ENCODE results near the gene HOXD10.

The HOXD10 gene

DNA sequence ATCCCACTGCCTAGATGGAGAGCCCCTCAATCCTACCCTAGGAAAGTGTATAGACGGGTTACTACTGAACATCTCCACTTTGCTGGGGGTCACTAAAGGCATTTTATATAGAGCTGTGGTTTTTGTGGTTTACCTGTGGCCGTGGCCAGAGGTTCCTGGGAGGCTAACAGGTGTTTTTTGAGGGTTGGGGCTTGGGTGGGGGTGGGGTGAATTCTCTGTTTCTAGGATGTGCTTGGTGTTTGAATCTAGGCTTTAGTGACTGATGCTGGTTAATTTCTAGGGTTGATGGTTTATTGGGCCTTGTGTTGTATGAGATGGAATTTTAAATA is 20.6 kb downstream of the HOXD10 start:
- FAIRE-seq = no peak

DNA sequence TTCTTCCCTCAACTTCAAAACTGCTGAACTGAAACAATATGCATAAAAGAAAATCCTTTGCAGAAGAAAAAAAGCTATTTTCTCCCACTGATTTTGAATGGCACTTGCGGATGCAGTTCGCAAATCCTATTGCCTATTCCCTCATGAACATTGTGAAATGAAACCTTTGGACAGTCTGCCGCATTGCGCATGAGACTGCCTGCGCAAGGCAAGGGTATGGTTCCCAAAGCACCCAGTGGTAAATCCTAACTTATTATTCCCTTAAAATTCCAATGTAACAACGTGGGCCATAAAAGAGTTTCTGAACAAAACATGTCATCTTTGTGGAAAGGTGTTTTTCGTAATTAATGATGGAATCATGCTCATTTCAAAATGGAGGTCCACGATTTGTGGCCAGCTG is 21.3 kb downstream of the HOXD10 start:
- FAIRE-seq = no peak

DNA sequence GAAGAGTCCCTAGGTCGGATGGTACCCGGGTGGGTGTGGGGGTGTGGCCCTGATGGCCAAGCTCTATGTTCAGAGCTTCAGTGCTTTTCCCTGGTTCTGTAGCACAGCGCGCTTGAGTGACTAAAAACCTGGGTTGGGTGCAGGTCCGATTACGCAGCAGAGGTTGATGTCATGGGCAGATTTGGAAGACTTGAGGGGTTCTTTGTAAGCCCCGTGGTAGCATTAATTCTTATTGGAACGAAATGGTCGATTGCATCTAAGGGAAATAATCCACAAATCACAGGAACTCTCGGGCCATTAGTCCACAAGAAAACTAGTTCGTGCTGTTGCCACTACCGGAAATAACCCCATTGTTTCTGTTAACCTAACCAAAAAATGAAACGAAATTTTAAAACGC is 21.9 kb downstream of the HOXD10 start:
- no peak for FAIRE-seq

DNA sequence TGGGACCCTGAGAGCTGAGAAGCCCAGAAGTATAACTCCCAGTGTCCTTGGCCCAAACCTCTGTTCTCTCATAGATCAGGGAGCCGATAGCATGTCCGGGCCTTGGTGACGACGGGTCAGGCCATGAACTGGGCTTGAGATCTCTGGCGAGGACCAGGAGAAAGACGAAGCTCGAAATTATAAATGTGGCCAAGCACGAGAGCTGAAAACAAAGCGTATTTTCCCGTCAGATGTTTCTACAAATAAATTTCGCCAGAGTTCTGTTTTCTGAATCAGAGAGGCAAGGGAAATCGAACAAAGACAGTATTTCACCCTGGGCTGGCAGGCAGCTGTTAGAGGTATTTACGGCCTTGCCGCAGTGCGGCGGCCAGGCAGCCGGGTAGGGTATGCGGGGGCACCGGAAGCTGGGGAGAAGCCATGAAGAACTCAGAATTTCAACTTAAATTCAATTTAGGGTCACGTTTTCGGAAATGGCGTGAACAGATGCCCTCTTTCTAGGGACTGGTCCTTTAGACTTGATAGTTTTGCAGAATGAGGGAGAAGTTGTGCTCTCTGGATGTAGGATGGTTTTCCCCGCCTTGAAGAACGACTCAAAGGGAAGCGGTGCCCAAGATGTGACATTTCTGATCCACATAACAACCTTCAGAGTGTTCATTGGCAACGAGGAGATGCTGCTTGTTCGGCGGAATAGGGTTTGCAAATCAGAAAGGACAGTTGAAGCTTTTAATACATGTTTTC is 22.5 kb downstream of the HOXD10 start:
- FAIRE-seq = no peak

DNA sequence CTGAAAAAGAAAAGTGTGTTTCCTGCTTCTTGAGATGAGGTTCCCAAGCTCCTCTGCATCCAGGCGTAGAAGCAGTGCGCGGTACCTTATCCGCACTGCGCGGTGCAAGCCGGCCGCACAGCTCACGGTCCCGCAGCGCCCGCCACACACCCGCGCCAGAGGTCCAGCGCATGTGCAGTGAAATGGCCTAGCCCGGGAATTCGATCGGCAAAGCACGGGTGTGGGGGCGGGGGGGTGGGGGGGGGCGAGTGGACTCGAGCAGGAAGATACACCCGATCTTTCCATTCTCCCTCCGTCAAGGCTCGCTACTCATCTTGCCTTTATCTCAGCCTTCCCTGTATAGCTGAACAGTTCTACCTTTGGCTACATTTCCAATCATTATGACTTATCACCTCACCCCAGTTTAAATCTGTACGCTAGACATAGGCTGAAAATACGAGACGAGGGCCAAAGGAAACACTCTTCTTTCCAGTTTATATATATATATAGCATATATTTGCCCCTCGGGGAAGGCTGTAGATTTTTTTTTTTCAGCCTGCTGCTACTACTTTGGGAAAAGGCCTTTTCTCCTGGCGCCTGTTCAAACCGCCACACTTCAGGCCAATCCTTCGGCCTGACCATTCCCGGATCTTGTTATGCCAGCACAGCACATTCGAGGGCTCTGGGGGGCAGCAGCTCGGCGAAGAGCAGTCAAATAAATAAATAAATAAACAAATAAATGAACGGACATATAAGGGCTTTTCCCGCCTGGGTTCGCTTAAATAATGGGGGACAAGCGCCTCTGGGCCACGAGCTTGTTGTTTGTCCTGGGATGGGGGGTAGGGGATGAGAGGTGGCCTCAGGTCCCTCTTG is 23.3 kb downstream of the HOXD10 start:
- no peak for FAIRE-seq

DNA sequence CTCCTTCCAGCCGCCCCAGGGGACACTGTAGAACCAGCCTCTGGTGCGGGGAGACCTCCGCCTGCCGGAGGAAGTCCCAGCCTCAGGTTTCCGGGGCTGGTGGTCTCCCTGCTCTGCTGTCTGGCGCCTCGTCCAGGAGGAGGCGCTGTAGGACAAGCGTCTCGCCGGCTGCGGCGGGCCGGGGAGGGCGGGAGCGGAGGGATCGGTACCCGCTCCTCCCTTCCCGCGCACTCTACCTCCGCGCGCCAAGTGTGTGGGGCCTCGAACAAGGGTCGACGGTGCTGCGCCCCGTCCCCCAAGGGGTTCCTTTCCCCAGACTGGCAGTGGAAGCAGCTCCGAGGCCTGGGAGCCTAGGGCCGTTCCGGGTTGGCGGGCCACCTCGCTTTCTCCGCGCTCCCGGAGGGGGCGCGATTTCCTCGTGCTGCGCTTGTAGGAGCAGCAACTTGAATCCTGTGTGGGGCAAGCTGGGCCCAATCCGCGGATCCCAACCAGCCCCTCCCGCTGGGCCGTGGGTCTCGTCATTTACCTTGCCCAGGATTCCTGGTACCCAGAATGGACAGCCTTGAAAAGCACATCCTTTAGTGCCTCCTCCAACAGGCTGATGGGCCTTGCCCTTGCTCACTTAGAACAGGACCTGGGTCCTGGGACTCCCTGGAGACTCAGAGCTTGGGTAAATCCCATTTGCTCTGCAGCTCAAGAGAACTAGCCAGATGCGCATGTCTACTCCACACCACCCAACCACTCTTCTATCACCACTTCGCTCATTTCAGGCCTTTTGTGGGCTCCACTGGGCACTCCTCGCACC is 24.1 kb downstream of the HOXD10 start:
- no peak for FAIRE-seq

DNA sequence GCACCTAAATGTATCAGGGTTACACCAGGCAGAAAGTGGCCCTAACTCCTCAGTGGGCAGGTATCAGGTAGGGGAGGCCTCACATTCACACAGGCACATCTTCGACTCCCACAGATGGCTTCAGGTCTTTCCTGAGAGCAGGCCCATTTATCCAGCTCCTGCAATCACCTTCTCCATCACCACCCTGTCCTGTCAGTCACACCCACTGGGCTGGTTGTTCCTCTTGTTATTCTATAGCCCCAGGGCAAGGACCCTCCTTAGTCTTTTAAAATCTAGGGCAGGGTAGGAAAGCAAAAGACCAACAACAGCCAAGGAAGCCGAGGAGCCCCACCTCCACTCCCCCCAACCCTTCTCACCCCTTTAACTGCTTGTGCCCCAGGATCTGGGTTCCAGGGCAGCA is 25.7 kb downstream of the HOXD10 start:
- FAIRE-seq = no peak

DNA sequence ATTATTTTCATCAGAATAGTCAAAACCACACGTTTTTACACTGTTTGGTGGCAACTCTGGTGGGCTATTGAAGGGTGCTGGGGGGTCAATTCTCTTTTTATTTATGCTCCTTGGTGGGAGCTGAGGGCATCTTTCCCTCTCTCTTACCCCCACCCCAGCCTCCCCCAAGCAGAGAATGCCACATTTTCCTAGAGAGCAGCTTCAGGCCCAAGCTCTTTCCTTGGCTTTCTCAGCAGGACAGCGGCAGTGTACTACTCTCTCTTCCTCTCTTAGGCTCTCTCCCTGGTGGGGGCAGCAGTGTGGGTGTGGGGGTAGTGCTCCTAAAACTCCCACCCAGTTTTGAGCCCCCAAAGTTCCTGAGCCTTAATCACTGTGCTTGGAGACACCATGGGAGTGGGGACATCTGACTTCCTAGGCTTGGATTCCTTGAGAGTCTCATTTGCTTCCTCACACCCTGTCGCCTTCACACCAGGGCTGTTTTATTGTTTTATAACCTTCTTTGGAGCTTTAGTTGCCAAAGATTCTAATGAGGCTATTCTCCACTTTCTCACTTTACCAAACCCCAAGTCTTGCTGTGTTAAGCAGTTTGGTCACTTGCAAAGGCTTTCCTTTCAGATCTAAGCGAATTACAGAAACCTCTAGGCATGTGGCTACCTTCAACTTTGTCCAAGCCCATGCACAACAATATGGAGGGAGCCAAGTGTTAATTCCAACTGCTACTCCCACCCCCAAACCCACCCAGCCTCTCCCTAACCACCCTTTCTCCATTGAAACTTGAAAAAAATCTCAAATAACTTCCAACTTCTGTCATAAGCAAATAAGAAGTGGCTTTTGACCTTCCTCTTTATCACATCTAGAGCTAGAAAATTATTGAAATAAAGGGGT is 28.7 kb downstream of the HOXD10 start:
- no peak for FAIRE-seq

DNA sequence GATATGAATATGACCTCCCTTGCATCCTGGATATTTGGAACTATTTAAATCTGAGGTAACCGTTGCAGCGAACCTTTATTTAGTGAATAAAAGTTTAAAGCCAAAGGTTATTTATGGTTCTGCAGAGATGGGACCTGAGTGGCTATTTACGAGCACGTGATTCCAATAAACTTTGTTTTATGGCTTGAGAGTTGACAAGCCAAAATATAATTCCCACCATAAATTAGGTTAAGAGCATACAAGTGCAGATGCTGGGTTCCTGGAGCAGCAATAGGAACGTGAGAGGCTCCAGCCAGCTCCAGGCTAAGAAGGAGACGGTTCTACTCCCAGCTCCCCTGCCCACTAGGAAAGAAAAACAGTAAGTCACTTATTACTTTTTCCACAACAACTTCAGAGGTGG is 29.5 kb downstream of the HOXD10 start:
- no peak for FAIRE-seq

DNA sequence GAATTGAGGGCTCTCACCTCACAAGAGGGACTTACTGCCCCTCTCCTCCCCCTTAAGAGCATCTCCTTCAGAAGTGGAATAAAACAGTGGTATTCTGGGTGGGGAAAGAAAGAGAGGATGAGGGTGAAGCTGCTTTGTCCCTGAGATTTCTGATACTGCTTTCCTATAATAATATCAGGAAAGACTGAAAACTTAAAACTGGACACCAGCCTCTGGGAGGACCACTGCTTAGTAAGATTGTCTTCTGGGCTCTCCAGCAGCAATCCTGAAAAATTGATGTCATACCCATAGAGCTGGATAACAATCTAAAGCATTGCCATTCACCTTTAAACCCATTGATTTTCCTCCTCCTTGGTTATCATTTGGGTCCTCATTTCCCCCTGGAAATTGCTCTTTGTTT is 30.1 kb downstream of the HOXD10 start:
- no peak for FAIRE-seq

DNA sequence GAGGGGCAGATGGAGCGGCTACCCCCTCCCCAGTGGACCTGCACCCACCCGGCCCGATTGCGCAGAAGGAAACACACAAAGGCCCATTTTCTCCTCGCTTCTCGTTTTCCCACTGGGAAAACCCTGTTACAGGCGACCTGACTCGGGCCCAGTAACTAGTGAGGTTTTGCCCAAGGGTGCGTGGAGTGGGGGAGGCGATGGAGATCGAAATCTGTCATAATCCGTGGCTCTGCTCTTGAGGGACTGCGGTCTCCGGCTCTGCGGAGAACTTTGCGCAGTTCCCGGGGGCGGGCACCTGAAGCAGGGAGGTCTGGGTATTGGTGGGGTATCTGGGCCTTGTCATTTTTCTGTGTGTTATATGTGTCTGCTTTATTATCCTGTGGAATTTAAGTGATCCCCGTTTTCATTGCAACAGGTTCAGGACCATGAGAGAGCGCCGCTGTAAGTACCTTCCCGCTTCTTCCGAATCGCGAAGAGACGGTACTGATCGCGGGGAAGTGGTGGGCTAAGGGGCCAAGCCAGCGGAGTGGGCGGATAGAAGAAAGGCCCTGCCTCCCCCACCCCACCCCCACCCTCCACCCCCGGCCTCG is 30.7 kb downstream of the HOXD10 start:
- FAIRE-seq = no peak

DNA sequence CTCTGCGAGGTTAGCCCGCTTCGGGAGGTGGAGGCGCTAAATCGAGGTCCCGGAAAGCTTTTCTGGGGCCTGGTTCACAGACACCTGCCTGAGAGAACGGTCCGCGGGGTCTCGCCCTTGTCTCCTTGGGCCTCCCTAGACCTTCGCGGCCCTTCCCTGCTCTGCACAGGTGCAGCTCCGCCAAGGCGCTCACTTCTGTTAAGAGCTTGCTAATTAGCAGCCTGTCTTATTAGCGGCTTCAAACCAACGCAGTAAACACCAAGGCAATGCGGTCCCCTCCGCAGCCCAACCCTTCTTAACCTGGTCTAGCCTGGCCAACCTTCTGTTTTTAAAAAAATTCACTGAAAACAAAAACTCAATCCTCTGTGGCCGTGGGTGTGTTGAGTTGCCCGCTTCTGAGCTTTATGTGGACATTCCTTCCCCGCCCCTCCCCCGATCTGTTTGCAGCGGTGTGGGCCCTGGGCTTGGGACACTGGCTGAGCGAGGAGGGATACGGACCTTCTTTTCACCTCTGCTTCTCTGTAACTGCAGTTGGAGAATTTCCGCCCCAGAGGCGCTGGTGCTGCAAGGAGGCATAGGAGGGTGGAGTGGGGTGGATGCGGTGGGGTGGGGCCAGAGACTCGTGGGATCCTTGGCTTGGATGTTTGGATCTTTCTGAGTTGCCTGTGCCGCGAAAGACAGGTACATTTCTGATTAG is 31.4 kb downstream of the HOXD10 start:
- no peak for FAIRE-seq

DNA sequence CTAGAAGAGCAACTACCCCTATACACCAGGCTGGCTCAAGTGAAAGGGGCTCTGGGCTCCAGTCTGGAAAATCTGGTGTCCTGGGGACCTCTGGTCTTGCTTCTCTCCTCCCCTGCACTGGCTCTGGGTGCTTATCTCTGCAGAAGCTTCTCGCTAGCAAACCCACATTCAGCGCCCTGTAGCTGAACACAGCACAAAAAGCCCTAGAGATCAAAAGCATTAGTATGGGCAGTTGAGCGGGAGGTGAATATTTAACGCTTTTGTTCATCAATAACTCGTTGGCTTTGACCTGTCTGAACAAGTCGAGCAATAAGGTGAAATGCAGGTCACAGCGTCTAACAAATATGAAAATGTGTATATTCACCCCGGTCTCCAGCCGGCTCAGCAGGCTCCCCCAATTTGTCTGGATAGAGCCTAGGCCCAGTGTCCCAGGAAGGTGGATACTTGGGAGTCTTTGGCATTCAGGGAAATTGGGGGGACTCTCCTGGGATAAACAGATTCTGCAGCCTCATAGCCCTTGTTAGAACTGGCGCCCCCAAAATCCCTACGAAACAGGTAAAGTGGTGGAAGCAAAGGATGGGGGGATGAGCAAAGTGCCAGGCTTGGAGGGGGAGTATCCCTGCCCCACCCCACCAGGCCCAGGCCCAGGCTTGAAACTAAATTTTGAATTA is 32.3 kb downstream of the HOXD10 start:
- FAIRE-seq = no peak

DNA sequence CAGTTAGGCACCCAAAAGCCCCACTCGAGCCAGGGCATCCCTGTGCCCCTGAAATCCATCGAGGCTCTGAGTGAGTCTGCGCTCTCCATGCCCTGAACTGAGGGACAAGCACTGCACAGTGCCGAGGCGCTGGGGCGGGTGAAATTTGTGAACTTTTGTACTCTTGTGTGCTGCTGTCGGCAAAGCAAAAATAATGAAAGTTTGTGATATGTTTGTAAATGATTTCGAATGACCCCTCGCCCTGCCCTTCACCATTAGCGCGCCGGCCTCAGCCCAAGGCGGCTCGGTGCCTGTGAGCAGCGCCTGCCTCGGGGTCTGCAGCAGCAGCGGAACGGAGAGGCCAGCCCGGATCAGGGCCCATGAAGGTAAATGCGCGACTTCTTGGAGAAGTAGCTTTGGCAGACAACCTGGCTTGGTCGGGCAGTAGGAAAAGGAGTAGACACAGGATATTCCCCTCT is 32.9 kb downstream of the HOXD10 start:
- FAIRE-seq = no peak

DNA sequence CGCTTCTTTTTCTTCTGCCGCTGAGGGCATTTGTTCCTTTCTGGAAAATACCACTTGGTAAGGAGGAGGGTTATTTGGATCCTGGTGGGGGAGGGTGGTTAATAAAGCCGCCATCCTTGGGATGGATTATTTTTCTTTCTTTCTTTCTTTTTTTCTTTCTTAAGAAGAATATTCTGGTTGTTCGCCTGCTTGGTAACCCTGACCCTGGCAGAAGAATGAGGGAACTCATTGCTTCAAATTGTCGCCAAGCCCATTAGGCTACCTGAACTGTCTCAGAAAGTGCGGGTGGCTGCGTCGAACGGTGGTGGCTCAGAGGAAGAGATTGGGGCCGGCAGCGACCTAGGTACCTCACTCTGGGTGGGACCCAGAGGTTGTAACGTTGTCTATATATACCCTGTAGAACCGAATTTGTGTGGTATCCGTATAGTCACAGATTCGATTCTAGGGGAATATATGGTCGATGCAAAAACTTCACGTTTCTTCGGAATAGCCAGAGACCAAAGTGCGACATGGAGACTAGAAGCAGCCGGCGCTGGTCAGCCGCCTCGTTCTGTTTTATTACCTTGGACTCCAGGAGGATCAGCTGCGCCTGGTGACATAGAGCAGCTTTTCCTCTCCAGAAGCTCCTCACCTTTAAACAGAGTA is 33.5 kb downstream of the HOXD10 start:
- no peak for FAIRE-seq

DNA sequence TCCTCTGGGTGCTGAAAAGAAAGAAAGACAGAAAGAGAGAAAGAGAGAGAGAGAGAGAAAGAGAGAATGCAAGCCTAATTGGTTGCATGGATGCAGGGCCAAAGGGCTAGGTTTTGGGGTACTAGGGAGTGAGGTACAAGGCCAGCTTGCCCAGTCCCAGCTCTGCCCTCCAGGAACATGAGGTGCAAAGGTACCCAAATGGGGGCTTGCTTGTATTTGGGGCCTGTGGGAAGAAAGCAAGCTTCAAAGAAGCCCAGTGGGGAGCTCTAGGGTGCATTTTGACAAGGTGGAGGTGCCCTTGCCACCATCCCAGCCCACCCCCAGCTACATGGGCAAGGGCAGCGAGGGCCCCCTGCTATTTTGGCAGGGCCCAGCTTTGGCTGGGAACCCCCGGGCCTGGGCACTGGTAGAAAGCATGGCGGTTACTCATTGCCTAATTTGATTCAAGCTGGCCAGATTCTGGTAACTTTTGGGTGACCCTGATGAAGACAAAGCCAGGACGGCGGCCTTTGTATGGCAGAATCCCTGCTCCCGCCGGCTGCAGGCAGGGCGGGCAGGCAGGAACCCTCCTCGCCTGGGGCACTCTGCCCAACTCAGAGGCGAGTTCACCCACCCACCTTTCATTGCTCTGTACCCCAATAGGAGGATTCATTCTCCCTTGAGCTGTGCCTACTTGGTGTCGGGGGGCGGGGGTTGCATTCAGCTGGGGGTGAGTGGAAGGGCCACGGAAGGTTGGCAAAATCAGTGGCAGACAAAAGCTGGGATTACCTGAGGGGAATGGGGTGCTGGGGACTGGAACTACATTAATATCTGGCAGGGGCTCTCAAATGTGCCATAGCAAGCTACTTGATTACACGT is 34.2 kb downstream of the HOXD10 start:
- FAIRE-seq = no peak

DNA sequence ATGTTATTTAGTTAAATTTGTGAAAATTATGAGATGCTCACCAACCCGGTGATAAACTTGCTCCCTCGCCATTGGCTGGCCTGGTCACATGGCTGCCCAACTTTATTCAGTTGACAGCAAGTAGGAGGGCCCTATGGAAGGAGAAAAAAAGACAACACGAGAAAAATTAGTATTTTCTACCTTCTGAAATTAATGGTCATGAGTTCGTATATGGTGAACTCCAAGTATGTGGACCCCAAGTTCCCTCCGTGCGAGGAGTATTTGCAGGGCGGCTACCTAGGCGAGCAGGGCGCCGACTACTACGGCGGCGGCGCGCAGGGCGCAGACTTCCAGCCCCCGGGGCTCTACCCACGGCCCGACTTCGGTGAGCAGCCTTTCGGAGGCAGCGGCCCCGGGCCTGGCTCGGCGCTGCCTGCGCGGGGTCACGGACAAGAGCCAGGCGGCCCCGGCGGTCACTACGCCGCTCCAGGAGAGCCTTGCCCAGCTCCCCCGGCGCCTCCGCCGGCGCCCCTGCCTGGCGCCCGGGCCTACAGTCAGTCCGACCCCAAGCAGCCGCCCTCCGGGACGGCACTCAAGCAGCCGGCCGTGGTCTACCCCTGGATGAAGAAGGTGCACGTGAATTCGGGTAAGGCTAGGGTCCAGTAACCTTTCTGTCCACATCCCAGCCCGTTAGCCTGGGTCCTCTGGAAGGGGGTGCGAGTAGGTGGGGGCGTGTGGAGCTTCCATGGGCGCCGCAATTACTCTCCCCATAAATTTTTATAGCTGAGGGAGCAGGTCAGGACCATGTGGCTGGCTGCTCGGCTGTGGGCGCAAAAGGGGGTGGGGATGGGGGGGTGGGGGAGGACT is 35.1 kb downstream of the HOXD10 start, which contains the start of gene HOXD4:
Gene HOXD4, plus strand, starts transcription at position 109 of the 846 bp plus-strand sequence. Its CDS starts 84 bp downstream, at position 193.
- no peak for FAIRE-seq

Measured in A204.1 (cell line).